ENCODE data around the gene LDHD.

The LDHD gene

DNA sequence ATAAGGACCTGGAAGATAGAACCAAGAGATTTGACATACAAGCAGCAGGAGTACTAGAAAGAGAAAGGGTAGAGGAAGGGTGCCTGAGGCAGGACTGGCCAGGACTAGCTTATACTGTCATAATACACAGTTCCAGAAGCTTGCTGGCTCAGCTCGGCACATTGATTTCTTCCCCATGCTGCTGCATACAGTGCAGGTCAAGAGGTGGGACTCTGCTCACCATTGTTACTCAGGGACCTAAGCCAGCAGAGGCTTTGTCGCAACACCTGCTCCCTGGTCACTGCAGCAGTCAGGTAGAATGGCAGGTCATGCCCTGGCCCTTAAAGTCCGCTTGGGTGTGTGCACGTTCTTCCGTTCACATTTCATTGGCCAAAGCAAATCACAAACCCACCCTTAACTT is 32.8 kb downstream of the LDHD start:
- FAIRE-seq (no peak), DNase-seq (ENCODE audit: insufficient read length, low spot score) (no peak)

DNA sequence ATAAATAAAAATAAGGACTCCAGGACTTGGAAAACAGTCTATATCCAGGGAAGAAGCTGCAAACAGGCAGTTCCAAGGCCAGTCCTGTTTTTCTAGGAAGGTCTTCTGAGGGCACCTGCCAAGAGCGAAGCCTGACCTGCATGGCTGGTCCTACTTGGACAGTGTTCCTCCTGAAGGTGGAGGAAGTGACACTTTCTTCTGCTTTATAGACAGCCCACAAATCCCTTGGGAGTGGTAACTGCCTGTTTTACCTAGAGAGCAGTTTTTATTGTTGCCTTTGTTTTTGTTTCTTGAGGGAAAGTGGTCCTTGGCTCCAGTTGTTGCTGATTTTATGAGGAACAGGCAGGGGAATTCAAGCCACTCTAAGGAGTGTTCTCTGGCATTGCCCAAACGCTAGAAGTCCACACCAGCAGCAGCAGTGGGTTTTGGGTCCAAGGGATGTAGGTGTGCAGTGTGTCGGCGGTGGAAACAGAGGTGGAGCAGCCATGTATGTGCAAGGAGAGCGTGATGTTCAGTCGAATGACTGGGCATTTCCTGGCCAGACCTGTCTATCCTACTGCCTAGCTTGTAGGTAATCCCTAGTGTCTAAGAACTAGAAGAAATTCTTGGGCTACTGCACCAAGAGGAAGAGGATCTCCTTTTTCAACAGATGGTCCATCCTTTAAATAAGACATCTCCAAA is 35.3 kb downstream of the LDHD start:
- FAIRE-seq (no peak), DNase-seq (ENCODE audit: insufficient read length, low spot score) (no peak)

DNA sequence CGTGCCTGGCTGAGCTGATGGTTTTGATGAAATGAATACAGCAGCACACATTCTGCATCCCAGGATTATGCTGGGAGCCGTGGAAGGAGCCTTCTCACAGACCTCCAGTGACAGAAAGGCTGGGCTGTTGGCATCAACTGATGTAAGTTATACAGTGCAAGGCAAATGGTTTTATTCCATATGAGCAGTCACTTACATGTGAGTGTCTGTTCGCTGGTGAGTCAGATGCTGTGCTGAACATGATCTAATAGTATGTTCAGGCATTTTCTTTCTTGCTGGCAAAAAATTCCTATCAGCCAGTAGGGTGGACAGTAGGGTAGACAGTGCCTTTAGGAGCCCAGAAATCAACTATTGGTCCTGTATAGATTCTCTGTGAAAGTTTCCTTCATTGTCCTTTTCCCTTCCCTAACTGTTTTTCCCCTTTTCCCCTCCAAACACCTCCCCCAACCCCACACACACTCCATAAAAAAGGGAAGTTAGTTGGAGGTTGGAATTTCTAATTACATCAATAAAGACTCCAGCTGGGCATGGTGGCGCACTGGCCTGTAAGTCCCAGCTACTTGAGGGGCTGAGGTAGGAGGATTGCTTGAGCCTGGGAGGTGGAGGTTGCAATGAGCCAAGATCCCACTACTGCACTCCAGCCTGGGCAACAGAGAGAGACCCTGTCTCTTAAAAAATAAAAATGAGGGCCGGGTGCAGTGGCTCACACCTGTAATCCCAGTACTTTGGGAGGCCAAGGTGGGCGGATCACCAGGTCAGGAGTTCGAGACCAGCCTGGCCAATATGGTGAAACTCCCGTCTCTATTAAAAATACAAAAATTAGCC is 36.2 kb downstream of the LDHD start:
- FAIRE-seq (no peak), DNase-seq (ENCODE audit: insufficient read length, low spot score) (no peak)

DNA sequence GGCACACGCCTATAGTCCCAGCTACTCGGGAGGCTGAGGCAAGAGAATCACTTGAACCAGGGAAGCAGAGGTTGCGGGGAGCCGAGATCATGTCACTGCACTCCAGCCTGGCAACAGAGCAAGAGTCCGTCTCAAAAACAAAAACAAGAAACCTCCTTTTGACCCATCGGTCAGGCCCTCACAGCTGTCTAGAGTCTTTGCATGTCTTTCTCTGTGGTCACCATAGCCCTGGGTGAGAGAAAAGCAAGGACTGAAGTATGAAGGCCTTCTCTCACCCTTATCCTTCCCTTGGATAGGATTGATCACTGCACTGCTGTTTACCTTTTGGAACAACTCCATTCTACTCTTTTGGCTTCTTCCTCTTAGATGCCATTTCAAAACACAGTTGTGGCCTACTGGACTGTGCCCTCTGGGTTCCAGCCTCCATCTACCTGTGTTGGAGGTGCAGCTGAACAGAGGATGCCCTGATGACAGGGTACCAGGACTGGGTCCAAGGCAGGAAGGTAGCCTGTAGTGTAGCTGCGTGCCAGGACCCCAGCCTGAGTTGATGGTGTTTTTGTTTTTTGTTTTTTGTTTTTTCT is 37.1 kb downstream of the LDHD start:
- DNase-seq (ENCODE audit: insufficient read length, low spot score) (no peak), FAIRE-seq (no peak)

DNA sequence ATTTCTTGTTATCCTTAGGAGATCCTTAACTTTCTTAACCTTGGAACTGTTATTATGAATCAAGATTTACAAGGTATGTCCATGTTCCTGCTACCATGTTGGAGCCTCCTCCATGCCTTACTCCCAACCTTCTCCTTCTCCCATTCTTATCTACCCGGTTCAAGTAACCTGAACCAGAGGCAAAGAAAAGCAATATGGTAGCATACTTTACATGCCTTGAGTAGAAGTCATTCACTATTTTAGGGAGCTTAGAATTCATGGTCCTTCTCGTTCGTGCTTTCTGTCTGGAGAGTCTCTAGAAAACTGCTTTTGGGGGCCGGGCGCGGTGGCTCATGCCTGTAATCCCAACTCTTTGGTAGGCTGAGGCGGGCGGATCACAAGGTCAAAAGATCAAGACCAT is 37.7 kb downstream of the LDHD start:
- DNase-seq (ENCODE audit: insufficient read length, low spot score) (no peak), FAIRE-seq (no peak)

DNA sequence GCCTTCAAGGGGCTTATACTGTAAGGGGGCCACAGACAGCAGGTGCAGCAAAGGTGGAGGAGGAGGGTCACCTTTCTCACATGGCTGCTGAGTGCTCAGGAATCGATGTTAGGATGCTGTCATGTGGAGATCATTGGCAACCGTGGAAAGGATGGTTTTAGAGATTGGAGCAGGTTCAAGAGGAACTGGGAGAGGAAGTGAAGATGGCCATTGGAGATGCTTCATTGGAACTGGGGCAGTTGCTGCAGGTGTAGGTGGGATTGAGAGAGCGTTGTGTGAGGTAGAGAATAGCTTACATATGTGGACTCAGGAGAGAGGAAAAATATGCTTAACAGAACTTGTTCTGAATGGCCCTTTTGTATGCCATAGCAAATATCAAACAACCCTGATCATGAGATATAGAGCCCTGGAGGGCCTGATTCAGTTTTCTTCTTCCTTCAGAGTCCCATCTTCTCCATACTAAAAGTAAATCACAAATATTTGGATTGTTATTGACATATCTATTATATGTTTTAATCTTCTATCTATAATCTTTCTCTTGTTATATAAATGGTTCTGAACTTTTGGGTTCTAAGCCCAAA is 40.8 kb downstream of the LDHD start:
- peak; percentile 42 for FAIRE-seq
- no peak for DNase-seq (ENCODE audit: insufficient read length, low spot score)

DNA sequence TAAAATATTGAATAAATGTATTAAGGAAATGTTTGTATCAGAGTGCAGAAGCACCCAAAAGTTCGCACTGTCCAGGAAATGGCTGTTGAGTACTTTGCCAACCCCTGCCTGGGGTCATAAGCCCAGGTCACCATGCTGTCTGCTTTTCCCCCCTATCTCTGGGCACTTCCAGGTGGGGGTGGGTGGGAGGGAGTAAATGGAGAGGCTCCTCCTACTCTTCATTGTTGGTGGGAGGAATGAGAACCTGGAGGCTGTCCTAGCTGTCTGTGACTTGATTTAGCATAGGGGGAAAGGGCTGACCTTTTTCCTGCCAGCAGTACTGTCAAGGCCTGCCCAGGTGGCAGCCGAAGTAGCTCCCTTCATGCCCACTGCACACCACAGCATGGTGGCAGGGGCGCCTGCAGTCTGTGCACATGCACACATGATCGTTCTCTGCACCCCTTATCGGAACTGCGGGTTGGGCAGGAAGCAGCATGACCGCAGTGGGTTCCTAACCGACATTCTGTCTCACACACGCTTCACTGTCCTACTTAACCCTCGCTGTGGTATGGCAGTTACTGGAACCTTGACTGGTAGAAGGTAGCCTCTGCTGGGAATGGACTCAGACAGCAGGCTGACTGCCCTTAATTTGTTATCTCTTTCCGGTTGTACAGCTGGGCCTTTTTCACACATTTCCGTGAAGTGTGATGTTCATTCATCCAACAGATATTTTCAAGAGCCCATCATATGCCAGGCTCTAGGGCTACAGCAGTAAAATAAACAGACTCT is 41.5 kb downstream of the LDHD start:
- FAIRE-seq (peak; percentile 87), DNase-seq (ENCODE audit: insufficient read length, low spot score) (peak; percentile 73)

DNA sequence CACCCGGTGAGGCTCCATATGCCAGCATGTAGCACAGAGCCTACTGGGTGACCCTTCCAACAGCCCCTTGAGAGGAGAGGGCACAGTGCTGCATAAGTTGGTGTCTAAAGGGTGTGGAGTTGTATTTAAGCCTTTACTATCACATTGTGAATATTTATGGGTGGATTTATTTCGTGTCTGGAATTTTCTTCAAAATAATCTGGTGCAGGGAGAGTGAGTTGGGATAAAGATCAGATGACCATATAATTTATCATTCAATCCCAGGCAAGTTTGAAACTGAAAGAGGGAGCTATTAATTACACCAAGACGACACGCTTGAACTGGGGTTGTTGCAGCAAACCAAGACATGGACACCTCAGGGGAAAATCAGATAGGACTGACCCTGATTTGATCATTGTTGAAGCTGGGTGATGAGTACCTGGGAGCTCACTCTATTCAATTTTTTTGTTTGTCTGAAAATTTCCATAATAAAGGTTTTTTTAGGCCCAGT is 42.2 kb downstream of the LDHD start:
- no peak for FAIRE-seq
- no peak for DNase-seq (ENCODE audit: insufficient read length, low spot score)

DNA sequence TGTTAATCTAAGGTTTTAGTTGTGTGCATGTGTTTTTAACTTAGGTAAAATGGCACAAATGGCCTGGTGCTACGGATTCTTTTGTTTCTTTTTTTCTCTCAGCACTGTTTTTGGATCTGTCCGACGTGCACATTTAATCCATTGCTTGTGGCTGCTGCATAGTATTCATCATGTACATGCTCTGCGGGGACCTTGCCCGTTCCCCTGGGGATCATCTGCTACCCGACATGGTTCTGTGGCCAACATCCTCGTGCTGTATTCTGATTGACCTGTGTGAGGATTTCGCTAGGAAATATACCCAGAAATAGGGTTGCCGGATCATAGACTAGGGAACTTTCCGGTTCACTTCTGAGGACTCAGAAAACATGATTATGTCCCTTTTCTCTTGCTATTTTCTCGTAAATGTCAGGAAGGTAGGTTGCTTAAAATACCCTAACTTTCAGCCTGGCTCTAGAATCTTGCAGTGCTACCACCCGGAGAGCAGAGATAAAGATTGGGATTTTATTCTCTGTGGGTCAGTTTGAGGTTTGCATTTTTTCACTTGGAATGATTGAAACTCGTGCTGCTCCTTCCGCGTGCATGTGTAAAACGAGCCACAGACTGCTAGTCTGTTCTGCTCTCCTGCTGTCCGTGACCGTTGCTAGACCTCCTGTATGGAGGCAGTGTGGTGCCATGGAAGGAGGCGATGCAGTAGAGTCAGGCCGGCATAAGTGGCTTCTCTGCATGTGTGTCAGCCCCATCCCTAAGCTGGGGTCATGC is 42.9 kb downstream of the LDHD start:
- FAIRE-seq = no peak
- DNase-seq (ENCODE audit: insufficient read length, low spot score) = no peak

DNA sequence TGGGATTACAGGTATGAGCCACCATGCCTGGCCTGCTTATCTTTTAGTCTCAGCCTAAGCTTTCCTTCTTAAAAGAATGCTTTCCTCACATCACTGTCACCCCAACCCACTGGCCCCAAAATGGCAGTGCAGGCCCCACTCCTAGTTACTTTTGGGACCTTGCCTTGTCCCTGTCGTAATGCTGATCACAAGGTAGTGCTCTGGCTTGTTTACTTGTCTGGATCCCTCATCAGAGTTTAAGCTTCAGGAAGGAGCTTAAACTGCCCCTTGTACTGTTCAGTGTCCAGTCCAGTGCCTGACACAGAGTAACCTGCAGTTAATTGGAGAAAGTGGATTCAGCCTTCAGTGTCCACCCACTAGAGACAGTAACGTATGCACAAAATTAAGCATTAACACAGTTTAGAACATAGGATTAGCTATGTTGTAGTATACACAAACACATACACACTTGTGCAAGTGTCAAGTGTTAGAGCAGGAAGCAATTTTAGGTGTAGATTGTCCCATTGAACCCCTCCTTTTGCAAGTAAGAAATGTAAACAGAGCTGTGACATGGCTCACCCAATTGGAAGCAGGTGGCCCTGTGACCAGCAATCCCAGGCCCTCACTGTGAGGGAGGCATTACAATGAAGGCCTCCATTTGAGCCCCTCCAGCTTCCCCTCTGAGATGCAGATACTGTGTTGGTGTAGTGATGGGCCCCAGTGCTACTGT is 44.2 kb downstream of the LDHD start:
- DNase-seq (ENCODE audit: insufficient read length, low spot score) = no peak
- FAIRE-seq = no peak

DNA sequence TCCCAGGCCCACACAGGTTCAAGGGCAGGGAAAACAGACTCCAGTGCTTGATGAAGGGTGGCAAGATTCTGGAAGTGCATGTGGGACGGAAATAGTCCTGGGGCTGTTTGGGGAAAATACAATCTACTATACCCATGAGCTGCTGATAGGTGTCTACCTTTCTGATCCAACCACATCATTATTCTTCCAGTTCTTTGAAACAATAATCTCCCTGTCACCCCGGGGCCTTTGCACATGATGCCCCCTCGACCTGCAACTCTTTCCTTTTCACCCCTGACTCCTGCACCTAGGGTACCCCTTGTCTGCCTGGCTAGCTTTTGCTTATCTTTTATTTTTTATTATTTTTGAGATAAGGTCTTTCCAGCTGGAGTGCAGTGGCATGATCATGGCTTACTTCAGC is 45.0 kb downstream of the LDHD start:
- DNase-seq (ENCODE audit: insufficient read length, low spot score) = no peak
- no peak for FAIRE-seq

DNA sequence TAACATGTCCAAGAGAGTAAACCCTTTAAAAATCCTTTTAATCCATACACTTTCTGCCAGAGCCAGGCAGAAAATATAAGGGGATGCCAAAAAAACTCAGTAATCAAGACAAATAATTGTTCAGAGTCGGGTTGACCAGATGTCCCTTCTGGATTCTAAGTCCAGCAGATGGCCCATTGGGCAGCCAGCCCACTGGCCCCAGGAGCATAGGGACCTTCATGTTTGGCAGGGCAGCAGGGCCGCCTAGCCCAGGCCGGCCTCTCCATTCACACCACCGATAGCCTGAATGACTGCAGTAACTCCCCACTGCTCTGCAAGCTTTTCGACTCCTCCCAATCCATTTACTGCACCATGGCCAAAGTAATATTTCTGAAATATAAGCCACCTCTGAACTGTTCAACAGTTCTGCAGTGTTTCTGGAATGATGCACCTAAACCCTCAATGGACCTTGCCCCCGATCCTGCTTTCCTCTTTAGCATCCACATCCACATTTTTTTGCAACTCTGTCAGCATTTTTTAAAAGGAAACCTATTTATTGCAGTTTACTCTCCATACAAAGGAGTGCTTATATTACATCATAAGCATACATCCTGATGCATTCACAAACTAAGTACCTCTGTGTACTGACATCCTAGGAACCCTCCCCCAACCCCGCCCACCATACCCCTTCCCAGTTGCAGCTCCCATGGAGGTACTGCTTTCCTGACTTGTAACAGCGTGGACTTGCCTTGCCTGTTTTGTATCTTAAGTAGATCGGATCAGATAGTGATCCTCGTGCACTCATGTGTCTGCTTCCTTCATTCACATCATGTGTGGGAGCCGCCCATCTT is 46.4 kb downstream of the LDHD start:
- FAIRE-seq (no peak), DNase-seq (ENCODE audit: insufficient read length, low spot score) (no peak)

DNA sequence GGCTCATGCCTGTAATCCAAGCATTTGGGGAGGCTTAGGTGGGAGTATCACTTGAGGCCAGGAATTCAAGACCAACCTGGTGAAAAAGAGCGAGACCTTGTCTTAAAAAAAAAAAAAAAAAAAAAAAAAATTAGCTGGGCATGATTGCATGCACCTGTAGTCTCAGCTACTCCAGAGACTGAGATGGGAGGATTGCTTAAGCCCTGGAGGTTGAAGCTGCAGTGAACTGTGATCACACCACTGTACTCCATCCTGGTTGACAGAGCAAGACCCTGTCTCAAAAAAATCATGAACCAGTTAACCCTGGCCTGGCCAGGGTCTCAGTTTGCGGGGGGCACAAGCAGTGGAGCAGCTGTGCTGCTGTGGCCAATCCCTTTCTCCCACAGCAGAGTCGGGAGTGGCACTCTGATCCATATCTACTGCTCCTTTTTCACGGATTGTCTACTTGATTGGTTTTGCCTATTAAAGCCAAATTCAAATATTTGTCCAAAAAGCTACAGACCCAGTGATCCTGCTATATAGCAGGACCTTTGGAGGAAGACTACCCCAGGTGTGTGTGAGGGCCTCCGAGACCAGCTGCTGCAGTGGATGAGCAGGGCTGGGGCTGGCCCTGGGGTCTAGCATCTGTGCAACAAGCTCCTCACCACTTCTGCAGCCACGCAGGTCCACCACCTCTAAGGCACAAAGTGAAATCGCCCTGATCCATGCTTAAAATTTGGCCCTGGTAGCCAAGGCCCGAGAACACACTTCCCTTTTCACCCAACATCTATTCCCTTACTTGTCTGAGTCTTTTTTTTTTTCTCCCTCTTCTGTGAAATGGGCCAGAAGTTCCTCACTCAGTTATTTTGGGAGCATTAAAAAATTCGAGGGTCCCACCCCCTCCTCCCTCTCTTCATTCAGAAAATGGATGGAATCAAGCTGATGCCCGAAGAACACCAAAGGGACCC is 48.2 kb downstream of the LDHD start:
- DNase-seq (ENCODE audit: insufficient read length, low spot score) (no peak), FAIRE-seq (no peak)

DNA sequence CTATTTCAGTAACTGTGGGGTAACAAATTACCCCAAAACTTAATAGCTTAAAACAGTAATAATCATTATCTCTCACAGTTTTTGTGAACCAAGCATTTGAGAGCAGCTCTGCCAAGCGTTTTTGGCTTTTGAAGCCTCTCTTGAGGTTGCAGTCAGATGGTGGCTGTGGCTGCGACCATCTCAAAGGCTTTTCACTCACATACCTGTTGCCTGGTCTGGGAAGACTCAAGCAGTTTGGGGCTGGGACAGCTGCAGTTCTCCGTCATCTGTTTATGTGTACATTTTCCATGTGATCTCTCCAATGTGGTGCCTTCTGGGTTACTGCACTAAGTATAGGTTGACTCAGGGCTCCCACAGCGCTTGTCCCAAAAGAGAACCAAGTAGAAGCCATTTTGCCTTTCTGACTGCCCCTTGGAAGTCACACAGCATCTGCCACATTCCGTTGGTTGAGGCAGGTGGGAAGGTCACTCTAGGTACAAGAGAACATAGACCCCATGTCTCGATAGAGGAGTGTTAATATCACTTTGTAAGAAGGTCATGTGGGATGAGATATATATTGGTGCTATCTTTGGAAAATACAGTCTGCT is 49.6 kb downstream of the LDHD start:
- DNase-seq (ENCODE audit: insufficient read length, low spot score) (no peak), FAIRE-seq (no peak)

DNA sequence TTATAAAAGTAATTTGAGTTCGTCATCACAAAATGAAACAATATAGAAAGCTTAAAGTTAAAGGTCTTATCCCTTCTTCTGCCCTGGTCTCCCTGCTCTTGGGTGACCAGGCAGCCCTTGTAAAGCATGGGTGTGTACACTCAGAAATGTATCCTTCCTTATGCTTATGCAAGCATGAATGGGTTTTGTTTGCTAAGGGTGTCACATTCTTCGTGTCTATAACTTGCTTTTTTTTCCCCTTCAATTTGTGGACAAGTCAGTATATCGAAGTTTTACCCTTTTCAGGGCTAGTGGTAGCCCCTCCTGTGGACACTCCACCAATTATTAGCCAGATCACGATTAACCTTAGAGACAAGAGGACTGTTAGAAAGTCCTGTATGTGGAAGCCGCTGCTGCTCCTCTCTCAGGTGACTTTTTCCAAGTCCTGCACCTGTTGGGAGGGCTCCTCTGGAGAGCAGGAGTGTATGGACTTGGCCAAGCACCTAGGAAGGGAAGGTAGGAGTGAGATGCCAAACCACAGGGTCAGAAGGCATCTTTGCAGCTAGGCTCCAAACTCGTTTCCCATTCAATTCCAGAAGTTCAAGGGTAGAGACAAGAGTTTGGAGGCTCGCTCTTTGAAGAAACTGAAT is 50.9 kb downstream of the LDHD start:
- FAIRE-seq (no peak), DNase-seq (ENCODE audit: insufficient read length, low spot score) (no peak)

DNA sequence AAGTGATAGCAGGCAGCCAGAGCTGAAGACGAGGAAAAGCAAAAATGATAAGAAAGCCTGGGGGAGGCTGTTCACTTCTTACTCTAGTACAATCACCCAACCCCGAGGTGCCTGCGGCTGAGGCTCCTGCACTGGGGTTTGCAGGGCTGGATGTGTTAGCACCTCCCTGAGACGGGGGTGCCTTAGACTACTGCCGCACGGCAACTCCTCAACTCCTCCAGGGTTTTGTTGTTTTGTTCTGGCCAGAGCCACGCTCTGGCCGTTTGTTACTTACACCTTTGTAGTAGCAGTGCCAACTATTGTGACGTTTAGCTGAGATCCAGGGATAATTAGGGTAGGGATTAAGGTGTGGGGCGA is 51.5 kb downstream of the LDHD start:
- DNase-seq (ENCODE audit: insufficient read length, low spot score) (no peak), FAIRE-seq (no peak)
